Urothelium cell line (cell line): ENCODE measurements around the gene TTC39B.
"Not testable (repeated sequence)": the region's sequence is repeated elsewhere in the genome, so short reads cannot be mapped to it uniquely, and the experiment has no call there.

ENCODE experiments used
- DNase-seq: peaks from one replicate; pipeline ENCODE4 v3.0.0; 2011; ENCODE audit warnings: low spot score, mixed read lengths
- FAIRE-seq: peaks from 2 replicates; lab custom pipeline; 2011; peaks lifted over from hg19 to GRCh38; lab: Jason Lieb, UNC

The TTC39B gene

DNA sequence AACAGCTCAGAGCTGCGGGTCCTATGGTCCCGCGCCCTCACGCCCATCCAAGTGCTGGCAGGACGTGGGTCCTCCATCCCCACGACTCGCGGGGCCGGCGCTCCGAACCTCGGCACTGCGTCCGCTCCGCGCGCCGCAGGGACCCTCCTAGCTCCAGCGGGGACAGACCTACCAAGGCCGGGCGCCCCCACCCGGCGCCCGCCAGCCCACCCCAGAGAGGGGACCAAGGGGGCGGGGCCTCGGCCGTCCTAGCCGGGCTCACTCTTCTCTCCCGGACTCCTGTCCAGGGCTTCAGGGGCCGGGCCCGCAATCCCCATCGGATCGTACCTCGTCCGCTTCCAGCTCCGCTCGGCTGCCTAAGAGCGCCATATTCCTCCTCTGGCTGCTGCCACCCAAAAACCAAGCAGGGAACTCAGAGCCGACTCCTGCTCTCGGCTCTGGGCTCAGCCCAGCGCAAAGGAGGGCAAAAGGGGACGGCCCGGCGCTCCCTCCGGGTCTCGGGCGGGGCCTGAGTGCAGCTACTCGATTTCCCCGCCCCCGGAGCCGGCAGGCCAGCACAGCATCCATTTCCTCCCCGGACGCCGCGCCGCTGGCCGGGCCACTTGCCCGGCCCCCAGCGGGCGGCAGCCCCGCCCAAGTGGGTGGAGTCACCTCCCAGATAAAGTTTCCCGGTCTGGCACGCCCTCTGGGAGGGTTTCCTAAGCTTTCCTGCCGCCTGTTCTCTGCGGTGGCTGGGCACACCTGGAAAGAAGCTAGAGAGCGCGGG, at the start of gene TTC39B:
Gene TTC39B, minus strand, starts transcription at position 460 of the 766 bp plus-strand sequence. Its CDS starts 91 bp downstream, at position 369.
- peak; percentile 93 for DNase-seq
- no peak for FAIRE-seq

DNA sequence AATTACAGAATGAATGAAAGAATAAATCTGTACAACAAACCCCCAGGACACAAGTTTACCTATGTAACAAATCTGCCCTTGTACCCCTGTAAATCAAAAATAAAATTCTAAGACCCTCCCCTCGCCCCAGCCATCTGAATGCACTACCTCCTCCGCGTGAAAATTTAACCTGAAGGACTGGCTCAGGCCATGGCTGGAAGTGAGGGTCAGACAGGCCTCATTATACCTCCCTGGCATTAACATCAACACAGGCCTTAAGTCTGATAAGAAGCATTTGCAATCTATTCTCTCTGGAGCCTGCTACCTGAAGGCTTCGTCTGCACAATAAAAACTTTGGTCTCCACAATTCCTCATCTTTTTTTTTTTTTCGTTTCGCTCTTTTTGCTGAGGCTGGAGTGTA, 48.7 kb upstream of the TTC39B start:
- DNase-seq (no peak), FAIRE-seq (no peak)

DNA sequence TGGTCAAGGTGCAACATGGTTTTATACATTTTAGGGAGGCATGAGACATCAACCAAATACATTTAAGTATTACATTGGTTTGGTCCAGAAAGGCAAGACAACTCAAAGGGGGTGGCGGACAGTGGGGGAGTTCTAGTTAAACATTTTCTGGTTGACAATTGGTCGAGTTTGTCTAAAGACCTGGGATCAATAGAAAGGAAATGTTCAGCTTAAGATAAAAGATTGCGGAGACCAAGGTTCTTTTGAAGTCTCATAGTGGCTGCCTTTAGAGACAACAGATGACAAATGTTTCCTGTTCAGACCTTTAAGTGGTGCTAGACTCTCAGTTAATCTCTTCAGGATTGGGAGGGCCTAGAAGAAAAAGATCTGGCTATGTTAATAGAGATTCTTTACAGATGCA, 47.7 kb upstream of the TTC39B start:
- FAIRE-seq: no peak
- no peak for DNase-seq

DNA sequence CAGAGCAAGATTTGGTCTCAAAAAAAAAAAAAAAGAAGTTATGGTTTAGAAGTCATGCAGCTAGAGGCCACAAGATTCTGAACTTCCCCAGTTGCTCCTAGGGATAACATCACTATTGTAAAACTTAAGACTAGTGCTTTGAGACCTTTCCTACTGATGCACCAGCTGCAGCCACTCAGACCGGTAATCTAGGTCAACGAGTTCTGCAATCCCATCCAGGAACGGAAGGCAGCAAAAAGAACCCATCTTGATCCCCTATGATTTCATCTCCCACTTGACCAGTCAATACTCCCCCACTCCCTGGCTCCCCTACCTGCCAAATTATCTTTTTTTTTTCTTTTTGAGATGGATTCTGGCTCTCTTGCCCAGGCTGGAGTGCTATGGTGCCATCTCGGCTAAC, 46.9 kb upstream of the TTC39B start:
- FAIRE-seq (no peak), DNase-seq (no peak)

DNA sequence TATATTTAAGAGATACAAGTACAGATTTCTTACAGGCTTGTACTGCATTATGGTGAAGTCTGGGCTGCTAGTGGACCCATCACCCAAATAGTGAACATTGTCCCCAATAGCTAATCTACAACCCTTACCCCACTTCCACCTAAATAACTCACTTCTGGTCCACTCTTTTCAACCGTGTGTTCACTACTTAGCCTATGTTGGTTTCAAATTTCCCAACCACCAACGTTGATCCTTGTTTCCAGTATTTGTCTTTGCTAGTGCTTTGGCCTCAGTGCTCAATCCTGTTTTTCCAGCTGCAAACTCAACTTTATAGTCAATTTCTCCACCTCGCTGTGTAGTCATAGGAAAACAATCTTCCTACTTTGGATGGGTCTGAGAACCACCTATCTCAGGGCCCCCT, 45.3 kb upstream of the TTC39B start:
- FAIRE-seq: no peak
- no peak for DNase-seq

DNA sequence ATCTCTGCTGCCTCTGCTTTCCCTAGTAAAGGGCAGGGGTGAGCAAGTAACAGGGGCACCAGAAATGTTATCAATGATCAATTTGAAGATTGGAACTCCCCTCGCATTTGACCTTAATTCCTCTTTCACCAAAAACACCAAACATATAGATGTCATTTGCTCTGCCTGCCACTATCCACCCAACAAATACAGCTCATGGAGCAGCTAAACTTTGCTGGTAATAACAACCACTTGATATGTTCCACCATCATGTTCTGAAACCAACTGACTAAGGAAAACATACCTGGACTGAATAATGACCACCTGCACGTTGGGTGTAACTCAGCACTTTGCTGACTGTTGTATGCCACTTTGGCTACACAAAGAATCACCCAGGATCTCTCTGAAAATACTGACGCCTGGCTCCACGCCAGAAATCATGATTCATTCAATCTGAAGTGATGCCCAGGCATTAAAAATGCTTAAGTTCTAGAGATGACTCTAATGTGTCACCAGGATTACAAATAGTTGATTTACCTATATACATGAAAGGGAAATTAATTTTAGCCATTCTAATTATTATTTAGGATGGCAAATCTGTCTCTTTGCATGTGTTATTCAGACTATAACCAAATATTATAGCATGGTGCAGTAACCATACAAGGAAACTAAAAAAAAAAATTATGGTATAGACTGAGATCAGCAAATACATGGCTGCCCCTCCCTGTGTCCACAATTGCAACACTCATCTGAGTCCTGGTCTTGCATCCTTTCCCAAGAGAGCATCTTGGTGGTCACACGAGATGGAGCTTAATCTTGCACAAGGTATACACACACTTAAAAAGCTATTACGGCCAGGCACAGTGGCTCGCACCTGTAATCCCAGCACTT, 43.1 kb upstream of the TTC39B start:
- FAIRE-seq (no peak), DNase-seq (peak; percentile 32)

DNA sequence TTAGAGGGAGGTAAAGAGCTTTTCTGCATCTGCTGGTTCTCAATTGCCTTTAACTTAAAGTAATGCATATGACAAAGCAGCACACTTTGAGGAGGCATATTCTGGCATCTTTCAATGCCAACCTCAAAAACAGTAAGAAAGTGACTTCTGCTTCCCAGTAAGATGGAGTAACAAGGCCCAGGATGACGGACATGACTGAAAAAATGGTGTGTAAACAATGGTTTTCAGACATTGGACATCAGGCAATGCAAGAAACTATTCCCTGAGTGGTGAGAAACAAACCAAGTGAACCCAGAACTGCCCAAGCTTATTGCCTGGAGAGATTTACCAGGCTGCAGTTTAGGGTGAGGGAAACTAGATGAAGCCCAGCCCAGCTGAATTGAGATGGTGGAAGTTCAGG, 39.8 kb upstream of the TTC39B start:
- DNase-seq (no peak), FAIRE-seq (no peak)

DNA sequence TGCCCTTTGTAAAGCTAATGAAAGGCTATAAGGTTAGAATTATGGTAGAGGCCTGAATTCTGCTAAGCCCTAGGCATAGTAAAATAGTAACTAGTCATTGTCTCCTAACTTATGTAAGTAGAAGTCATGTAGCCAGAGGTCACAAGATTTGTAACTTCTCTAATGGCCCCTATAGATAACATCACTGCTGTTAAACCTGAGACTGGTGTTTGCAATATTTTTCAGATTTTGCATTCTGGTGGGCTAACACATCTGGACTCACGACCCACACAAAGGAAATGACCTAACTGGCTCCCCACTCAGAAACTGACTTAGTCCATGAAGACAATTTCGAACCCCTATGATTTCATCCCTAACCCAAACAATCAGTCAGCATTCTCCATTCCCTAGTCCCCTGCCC, 37.2 kb upstream of the TTC39B start:
- DNase-seq (no peak), FAIRE-seq (no peak)

DNA sequence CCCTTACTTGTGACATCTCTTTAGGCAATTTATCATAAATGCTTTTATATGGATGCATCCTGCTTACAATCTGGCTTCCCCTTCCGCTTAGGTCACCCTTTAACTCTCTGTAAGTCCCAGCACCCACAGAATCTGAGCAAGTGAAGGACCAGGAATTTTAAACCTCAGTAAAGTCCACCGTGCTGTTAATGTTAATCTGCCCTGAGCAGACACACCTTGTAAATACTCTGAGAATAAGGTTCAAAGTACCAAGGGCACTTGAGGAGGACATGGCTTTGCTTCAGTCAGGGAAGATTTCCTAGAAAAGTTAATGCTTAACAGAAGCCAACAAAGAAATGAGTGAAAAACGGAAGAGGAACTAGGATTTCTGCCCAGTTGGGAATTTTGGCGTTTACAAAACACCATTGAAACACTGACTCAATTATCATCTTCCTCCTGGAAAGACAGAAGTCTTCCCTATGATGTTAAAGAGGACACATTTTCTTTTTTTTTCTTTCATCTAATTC, 26.4 kb upstream of the TTC39B start:
- no peak for FAIRE-seq
- DNase-seq: no peak

DNA sequence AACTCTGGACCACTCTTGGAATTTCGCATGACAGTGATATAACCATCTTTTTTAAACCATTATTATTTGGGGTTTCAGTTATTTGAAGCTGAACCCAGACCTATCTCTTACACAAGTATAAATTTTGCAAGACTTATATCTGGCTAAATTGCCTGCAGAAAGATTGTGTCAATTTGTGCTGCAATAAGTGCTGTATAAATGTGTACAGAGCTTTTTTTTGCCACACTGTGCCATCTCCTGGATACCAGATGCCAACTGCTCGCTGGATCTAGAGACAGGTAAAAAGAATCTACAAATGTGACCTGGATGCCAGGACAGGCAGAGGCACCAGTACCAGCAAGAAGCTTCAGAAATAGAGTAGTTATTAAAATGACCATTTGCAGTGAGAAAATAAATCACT, 25.9 kb upstream of the TTC39B start:
- no peak for FAIRE-seq
- DNase-seq: no peak

DNA sequence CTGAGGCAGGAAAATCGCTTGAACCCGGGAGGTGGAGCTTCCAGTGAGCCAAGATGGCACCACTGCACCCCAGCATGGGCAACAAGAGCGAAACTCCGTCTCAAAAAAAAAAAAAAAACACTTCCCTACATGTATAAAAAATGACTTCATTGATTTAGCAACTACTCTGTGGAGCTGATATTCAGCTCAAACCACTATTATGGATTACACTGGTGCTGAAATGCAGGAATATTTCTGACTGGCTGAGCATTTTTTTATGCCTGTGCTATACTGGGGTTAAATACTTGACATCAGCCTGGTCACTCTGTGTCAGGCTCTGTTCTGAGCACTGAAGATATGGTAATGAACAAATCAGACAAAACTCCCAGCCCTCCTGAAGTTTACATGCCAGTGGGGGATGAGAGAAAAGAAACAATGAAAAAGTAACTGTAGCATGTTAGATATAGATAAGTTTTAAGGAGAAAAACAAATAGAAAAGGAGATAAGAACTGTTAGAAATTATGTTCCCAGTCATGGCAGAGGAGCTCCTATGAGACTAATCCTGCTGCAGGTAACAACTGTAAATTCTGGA, 22.6 kb upstream of the TTC39B start:
- FAIRE-seq: no peak

DNA sequence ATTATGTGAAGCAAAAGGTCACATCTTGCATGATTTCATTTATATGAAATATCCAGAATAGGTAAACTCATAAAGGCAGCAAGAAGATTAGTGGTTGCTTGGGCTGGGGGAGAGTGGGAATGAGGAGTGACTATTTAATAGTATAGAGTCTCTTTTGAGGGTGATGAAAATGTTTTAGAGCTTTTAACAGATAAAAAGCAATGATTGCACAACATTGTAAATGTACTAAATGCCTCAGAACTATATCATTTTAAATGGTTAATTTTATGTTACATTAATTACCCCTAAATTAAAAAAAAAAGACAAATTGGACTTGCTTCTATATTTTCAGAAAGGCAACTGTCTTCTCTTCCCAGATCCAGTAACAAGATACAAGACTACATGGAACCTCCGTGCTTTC, 21.9 kb upstream of the TTC39B start:
- FAIRE-seq: no peak
- DNase-seq: no peak

More for the DNA sequence above, 22.6 kb upstream of the TTC39B start:
- DNase-seq: no peak

DNA sequence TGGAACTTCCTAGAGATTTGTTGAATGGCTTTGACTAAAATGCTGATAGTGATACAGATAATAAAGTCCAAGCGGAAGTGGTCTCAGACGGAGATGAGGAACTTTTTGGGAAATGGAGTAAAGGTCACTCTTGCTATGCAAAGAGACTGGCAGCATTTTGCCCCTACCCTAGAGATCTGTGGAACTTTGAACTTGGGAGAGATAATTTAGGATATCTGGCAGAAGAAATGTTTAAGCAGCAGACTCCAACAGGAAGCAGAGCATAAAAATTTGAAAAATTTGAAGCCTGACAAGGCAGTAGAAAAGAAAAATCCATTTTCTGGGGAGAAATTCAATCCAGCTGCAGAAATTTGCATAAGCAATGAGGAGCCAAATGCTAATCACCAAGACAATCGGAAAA, 15.7 kb upstream of the TTC39B start:
- FAIRE-seq: not testable (repeated sequence)

DNA sequence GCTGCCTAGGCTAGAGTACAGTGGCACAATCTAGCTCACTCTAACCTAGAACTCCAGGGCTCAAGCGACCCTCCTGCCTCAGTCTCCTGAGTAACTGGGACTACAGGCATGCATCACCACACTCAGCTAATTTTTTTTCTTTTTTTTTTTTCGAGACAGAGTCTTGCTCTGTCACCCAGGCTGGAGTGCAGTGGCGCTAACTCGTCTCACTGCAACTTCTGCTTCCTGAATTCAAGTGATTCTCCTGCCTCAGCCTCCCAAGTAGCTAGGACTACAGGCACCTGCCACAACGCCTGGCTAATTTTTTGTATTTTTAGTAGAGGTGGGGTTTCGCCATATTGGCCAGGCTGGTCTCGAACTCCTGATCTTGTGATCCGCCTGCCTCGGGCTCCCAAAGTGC, 12.6 kb upstream of the TTC39B start:
- DNase-seq, FAIRE-seq: not testable (repeated sequence)

More for the DNA sequence above, 15.7 kb upstream of the TTC39B start:
- not testable (repeated sequence) for DNase-seq

DNA sequence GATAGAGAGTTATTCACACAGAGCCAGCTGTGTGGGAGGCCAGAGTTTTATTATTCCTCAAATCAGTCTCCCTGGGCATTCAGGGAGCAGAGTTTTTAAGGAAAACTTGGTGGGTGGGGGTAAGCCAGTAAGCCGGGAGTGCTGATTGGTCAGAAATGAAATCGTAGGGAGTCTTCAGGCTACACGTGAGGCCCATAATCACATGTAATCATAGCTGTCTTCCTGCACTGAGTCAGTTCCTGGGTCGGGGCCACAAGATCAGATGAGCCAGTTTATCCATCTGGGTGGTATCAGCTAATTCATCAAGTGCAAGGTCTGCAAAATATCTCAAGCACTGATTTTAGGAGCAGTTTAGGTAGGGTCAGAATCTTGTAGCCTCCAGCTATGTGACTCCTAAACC, 10.8 kb upstream of the TTC39B start:
- DNase-seq (no peak), FAIRE-seq (no peak)

DNA sequence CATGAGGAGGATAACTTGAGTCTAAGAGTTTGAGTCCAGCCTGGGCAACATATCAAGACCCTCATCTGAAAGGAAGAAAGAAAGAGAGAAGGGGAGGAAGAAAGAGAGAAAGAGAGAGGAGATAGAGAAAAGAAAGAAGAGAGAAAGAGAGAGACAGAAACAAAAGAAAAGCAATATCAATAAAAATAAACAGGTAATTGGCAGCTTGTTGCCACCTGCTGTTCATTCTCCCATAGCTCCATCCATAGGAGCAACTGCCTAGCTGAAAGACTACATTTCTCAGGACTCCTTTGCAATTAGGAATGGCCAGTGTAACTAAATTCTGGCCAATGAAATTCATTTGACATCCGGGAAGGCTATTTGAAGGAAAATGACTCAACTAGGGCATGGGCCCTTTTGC, 4.6 kb upstream of the TTC39B start:
- no peak for FAIRE-seq

DNA sequence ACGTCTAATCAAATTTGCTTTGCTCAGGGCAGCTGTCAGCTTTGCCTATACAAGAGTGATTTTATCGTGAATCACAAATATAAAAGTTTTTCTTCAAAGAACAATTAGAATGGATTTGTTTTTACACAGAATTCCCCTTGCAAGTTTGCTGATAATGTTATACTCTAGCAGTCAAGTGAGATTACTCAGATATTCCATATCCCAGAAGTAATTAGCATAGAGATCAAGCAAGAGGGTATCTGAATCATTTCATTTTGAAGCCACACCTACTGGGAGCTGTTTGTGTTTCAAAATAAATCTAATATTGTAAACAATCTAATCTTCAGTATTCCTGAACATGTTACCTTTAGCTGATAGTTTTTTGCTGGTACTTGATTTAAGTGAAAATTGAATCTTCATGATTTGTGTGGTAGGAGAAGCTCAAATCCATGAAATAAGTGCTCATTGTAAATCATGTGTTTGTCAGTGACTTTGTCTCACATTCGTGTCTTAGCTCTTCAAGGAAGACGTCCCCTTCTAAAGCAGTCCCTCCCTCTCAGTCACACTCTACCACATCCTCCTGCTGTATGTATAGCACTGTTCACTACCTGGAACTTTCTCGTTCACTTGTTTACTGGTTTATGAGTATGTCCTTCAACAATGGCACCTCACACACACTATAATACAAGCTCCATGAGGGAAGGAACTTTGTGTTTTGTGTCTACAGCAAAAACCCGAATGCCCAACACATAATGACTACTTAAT, 3.3 kb upstream of the TTC39B start:
- no peak for FAIRE-seq
- no peak for DNase-seq

More for the DNA sequence above, 4.6 kb upstream of the TTC39B start:
- DNase-seq: no peak

DNA sequence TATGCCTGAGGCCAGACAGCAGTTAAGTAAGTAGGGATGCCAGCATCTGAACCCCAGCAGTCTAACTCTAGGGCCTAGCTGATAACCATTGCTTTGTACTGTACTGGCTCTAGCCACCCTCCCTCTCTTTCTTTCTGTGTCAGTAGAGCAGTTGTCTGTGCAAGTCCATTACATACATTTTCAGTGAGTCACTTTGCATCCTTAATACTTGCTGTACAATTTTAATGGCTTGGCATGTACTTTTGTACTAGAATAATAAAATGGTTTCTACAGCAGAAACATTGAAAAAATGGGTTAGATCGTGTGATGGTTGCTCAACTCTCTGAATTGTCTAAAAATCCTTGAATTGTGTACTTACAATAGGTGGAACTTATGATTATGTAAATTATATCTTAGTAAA, 1.5 kb upstream of the TTC39B start:
- DNase-seq: no peak
- no peak for FAIRE-seq

DNA sequence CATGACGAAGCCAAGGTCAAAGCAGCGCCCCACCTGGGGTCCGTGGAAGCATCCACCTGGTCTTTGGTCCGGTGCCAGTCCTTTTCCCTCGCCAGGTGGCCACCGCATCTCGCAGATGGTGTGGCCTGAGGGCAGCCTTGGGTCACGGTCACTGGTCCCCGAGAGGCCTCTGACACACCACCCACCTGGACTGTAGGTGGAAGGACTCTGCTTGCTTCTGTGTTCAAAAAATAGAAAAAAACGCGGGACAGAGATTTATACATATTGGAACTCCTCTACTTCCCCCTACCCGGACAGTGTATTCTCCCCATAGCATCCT, 466 bp upstream of the TTC39B start:
- FAIRE-seq: no peak
- no peak for DNase-seq

DNA sequence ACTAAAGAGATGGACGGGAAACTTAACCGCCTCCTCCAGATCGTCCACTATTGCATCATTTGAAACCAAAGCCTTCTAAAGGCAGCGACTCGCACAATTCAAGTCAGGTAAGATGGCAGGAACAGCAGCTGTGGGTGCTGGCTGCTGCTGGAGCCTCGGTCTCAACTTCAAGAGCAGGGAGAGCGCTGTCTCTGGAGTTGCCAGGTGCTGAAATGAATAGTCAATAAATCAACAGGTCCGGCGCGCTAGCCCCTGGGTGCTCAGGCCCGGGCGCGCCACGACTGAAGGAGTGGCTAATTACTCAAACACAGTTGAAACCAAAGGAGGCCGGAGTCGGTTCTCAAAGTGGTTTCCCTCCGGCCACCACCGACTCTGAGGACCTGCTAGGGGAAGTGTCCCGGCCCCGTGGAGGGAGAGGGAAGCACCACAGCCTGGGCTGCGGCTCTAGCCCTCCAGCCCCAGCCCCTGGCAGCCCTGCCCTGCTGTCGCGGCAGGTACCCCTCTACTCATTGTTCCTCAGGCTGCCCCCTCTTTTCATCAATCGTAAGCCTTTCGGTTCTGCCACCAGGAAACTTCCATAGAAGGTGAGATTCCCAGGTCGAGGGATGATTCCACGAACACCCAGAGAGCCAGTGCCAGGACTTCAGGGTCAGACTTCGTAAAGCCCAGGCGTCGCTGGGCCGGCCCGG, 804 bp downstream of the TTC39B start:
- DNase-seq: peak; percentile 27
- FAIRE-seq: no peak
